Erythroblast (primary cell): ENCODE results near the gene KIF26B.

Experiments
- GATA1 ChIP-seq: IDR thresholded peaks from 2 replicates; pipeline ENCODE4 v1.6.1; 2011; ENCODE audit warnings: low read depth, mild to moderate bottlenecking, control low read depth, low read length, moderate library complexity
- POLR2A ChIP-seq: IDR thresholded peaks from 2 replicates; pipeline ENCODE4 v1.6.1; 2011; ENCODE audit warnings: mild to moderate bottlenecking, low read length

DNA sequence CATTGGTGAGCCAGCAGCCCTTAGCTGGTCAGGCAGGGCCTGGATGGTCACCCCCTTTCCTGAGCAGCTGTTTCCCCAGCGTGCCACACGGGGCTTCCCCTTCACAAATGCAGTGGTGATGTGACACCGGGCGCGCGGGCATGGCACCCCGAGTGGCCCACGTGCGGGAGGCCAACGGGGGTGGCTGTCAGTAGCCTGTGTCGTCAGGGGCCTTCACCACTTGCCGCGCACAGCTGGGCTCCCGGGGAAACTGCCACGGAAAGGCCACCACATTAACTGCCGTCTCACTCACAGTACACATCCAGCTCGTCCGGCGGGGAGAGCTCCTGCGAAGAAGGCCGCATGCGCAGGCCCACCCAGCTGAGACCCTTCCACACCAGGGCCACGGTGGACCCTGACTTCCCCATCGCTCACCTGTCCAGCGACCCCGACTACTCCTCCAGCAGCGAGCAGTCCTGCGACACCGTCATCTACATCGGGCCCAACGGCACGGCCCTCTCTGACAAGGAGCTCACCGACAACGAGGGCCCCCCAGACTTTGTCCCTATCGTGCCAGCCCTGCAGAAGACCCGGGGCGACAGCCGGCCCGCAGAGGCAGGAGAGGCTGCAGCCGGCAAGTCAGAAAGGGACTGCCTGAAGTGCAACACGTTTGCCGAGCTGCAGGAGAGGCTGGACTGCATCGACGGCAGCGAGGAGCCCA is 530.5 kb downstream of the KIF26B start:
- TF ChIP-seq POLR2A (no peak), GATA1 (no peak)
